Fibroblast of lung (primary cell): ENCODE data around the gene SGPL1.

Experiments
- CTCF ChIP-seq, 2 donors: IDR thresholded peaks in 1 of 2; conservative IDR thresholded peaks in 1 of 2; 1 replicate in 1 of 2; 2 replicates in 1 of 2; pipeline ENCODE4 v1.5.1; 2011 to 2012; ENCODE audit warnings: low read length in 2 of 2, control low read depth in 1 of 2, inconsistent platforms in 1 of 2, low read depth in 1 of 2, mild to moderate bottlenecking in 1 of 2
- EZH2 ChIP-seq: IDR thresholded peaks from 2 replicates; pipeline ENCODE4 v1.5.1; 2012; ENCODE audit warnings: low read length, control low read depth, mild to moderate bottlenecking; ENCODE audit errors: missing control alignments

GRCh38 chr10:70864935-70865334 is 49.2 kb downstream of the SGPL1 start:
- TF ChIP-seq CTCF (conservative IDR thresholded peaks at IDR 0.05 in 1 of 2, IDR thresholded peaks at IDR 0.05 in 1 of 2; ENCODE audit: low read depth in 1 of 2, low read length in 2 of 2) (no peak), EZH2 (no peak)
